Medulla oblongata (tissue), 1 donor: ENCODE data around the gene RMI2.
"Not testable (repeated sequence)": the region's sequence is repeated elsewhere in the genome, so short reads cannot be mapped to it uniquely, and the experiment has no call there.

Source experiments
- DNase-seq: peaks from one replicate; pipeline ENCODE4 v3.0.0-alpha.2; 2015; ENCODE audit errors: extremely low spot score

Gene RMI2

GRCh38 chr16:11345040-11345862 lies at the start of gene RMI2:
RMI2 (plus strand) TSS chr16:11345459; CDS start chr16:11345472, 13 bp downstream.
- peak; percentile 97 for DNase-seq

DNA sequence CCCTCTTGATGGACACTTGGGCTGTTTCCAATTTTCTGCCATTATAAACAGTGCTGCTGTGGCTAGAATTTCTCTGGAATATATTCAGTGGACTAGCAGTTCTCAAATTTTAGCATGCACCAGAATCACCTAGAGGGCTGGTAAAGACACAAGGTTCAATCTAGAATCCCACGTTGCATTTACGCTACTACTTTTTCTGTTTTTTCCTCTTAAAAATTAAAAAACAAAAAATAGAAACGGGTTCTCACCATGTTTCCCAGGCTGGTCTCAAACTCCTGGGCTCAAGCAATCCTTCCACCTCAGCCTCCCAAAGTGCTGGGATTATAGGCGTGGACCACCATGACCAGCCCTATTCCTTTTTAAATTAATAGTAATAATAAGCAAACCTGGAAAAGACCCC lies 49.6 kb upstream of the RMI2 start:
- no peak for DNase-seq

DNA sequence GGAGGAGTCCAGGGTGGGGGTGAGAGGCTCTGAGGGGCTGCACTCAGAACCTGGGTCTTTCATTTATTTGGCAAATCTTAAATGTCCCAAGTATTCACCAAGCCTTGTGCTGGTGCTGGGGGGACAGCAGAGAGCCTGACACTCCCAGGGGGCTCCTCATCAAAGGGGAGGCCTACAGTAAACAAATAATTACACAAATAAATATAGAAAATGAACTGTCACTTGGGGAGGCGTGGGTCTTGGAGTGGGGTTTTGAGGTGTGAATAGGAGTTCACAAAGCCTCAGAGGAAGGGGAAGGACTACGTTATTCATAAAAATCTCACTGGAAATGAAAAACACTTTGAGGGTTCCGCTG lies 48.9 kb upstream of the RMI2 start:
- no peak for DNase-seq

DNA sequence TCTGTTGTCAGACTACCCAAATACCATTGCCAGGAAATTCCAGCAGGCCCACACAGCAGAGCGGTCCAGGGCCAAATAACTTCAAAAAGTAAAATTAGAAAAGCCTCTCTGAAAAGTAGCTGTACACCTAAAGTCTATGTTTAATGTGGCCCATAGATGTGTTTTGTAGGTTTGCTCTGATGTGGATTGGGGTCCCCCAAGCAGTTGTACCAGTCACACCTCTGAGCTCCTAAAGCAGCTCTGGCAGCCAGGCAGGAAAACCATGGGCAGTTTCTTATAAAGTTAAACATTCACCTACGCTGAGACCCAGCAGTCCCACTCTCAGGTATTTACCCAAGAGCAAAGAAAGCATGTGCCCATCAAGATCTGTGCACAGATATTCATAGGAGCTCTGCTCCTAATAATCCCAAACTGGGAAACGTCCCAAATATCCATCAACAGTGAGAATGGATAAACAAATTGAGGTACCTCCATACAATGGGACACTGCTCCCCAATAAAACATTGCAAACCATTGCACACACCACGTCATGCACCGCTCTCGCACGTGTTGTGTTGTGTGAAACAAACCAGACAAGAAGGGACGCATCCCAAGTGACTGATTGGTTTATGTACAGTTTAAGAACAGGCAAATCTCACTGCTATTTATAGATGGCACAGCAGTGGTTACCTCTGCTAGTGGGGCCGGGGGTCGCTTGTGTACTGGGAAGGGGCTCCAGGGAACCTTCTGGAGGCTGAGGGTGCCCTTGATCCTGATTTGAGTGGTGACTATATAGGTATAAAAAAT lies 48.4 kb upstream of the RMI2 start:
- DNase-seq: no peak

DNA sequence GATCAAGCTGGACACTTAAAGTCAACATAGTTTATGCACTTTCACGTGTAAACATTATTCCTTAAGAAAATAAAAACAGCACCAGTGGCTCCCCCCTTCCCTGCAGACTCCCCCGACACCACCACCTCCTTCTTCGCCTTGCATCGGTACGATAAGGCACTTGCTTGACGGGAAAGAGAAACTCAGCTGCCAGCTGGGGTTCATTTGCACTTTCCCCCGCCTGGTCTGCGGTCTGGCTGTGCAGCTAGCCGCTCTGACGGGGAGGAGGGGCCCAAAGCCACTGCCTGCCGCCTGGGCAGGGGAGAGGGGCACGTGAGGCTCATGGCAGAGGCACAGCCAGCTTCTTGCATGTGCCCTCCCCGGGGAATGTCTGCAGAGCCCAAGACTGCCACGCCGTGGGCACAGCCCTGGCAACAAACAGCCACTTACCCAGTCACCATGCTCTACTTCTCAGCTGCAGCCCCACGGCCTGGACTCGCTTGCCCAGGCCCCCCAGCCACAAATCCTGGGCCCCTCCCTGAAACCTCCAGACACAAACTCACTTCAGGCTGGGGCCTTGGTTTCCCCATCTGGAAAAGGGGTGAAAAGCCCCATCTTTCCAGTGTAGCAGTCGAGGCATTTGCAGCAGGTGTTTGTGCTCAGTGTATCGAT lies 47.6 kb upstream of the RMI2 start:
- DNase-seq: peak; percentile 87

DNA sequence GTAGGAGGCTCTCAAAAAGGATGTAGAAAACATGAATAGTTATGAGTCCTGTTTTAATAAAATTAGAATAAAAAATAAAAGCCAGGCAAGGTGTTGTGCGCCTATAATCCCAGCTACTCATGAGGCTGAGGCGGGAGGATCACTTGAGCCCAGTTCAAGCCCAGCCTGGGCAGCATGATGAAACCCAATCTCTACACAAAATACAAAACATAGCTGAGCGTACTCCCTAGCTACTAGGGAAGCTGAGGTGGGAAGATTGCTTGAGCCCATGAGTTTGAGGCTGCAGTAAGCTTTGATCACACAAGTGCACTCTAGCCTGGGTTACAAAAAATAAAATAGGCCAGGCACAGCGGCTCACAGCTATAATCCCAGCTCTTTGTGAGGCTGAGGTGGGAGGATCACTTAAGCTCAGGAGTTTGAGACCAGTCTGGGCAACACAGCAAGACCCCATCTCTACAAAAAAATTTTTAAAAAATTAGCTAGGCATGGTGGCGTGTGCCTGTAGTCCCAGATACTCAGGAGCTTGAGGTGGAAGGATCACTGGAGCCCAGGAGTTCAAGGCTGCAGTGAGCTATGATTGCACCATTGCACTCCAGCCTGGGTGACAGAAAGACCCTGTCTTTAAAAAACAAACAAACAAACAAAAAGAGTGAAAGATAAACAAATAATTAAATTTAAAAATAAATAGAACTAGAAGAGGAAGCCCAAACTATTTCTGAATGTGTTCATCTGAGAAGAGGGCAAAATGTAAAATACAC lies 46.9 kb upstream of the RMI2 start:
- DNase-seq: no peak

DNA sequence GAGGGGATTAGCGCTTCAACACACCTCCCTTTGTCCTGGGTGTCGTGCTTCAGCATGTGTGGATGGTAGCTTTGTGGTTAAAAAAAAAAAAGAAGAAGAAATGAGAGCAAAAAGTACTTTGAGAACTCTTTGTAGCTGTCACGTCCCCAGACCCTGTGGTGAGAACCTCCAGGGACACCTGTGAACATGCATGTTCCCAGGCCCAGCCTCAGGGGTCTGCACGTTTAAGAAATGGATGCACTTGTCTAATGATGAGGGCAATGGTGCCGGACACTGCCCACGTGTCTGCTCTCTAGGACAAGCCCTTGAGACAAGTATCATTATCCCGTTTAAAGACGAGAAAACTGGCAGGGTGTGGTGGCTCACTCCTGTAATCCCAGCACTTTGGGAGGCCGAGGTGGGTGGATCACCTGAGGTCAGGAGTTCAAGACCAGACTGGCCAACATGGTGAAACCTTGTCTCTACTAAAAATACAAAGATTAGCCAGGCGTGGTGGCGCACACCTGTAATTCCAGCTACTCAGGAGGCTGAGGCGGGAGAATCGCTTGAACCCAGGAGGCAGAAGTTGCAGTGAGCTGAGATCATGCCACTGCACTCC lies 46.2 kb upstream of the RMI2 start:
- not testable (repeated sequence) for DNase-seq

DNA sequence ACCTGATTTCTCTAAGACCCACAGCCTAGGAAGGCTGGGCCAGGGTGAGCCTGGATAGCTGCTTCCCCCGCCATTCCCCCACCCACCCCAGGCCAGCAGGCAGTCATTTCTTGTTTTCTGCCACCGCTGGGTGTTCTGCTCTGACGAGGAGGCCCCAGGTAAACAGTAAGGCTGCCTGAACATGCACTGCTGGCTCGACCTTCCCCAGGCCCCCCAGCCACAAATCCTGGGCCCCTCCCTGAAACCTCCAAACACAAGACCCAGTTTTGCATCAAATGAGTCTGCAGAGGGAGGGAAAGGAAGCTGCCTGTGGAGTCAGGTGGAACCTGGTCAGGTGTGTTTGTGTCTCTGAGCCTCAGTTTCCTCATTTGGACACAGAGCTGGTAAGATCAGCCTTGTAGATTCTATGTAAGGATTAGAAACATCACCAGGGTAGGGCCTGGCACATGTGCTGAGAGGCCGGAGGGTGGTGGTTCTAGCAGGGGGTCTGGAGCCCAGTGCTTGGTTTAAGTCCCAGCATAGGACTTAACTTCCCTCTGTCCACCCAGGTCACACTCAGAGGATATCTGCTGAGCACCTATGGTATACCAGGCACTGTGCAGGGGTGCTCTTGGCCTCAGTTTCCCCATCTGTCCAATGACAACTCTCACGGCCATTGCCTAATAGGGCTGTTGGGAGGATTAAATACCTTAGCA lies 45.2 kb upstream of the RMI2 start:
- DNase-seq: no peak

DNA sequence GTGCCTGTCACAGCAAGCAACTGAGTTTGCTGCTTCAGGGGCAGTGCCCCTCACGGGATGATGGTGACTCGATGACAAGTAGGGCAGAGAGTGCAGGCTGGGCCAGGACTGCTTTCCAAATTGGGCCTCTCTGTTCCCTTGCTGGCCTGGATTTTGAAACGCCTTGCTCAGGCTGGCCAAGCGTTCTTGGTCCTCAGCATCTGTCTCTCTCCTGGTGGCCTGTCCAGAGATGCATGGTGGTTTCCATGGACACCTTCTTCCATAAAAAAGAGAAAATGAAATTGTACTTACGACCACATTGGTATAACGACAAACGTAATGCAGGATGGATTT lies 44.7 kb upstream of the RMI2 start:
- no peak for DNase-seq

DNA sequence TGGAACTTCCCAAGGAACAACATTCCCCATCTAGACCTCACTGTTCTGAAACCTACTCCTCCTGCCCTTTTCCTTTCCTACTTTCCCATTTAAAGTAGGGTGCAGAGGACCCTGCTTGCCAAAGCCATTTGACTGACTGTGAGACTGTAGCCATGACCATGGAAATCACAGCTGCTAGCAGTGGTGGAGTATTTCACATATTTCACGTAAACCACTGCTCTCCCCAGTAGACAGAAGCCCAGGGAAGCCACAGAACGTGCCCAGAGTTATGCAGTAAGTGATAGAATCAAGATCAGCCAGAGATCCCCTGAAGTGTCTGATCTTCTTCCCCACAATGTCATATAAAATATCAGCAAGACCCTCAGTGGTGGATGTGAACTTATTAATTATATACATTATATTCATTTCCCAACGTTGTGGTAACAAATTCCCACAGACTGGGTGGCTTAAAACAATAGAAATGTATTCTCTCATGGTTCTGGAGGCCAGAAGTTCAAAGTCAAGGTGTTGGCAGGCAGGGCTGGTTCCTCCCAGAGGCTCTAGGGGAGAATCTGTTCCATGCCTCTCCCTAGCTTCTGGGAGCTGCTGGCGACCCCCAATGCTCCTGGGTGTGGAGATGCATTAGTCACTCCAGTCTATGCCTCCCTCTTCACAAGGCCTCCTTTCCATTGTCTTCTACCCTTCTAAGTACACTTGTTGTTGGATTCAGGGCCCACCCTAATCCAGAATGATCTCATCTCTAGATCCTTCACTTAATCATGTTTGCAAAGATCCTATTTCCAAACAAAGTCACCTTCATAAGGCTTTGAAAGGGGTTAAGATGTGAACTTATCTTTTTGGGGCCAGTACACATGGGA lies 43.4 kb upstream of the RMI2 start:
- DNase-seq: no peak

GRCh38 chr16:11302977-11303376 lies 42.3 kb upstream of the RMI2 start:
- no peak for DNase-seq

DNA sequence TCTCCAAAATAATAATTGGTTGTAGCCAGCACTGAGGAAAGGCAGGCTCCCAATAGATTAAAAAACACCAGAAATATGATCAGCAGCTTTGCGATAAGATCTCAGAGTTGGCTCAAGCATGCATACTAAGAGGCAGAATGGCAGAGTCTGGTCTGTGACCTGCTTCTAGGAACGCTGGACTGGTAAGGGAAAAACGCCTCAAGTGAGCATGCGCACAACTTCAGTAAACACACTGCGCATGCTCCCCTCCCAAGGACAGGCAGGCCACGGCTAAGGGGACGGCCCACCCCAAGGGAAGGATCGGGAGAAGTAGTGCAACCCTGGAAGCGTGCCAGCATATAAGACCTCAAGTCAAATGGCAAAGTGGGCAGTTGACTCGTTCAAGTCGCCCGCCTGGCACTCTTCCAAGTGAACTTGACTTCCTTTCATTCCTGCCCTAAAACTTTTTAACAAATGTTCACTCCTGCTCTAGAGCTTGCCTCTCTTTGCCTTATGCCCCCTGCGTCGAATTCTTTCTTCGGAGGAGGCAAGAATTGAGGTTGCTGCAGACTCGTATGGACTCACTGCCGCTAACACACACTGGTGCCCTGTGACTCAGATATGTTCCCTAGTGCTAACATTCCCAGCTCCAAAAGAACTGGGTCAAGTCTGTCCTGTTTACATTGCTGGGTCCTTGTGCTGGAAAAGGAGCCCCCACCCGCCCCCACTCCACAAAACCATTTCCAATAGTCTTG lies 41.7 kb upstream of the RMI2 start:
- DNase-seq: no peak

DNA sequence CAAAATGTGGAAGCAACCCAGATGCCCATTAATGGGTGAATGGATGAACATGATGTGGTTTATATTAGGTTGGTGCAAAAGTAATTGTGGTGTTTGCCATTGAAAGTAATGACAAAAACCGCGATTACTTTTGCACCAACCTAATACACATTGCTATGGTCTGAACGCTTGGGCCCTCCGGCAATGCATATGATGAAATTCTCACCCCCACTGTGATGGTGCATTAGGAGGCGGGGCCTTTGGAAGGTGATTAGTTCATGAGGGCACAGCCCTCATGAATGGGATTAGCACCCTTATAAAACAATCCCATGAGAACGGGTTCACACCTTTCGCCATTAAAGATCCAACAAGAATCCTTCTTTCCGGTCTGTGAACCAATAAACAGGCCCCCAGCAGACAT lies 38.9 kb upstream of the RMI2 start:
- no peak for DNase-seq

DNA sequence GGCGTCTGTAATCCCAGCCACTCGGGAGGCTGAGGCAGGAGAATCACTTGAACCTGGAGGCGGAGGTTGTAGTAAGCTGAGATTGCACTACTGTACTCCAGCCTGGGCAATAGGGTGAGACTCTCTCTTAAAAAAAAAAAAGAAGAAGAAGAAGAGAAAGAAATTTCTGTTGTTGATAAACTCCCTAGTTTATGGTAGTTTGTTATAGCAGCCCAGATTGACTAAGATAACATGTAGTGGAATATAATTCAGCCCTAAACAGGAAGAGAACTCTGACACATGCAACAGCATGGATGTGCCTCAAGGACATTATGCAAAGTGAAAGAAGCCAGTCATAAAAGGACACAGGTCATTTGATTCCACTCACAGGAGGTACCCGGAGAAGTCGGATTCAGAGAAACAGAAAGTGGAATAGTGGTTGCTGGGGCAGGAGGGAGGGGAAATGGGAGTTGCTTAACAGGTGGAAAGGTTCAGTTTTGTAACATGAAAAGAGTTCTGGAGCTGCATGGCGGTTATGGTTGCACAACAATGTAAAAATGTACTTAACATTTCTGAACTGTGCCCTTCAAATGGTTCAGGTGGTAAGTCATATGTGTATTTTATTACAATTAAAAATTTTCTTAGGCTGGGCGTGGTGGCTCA lies 38.1 kb upstream of the RMI2 start:
- DNase-seq: no peak

DNA sequence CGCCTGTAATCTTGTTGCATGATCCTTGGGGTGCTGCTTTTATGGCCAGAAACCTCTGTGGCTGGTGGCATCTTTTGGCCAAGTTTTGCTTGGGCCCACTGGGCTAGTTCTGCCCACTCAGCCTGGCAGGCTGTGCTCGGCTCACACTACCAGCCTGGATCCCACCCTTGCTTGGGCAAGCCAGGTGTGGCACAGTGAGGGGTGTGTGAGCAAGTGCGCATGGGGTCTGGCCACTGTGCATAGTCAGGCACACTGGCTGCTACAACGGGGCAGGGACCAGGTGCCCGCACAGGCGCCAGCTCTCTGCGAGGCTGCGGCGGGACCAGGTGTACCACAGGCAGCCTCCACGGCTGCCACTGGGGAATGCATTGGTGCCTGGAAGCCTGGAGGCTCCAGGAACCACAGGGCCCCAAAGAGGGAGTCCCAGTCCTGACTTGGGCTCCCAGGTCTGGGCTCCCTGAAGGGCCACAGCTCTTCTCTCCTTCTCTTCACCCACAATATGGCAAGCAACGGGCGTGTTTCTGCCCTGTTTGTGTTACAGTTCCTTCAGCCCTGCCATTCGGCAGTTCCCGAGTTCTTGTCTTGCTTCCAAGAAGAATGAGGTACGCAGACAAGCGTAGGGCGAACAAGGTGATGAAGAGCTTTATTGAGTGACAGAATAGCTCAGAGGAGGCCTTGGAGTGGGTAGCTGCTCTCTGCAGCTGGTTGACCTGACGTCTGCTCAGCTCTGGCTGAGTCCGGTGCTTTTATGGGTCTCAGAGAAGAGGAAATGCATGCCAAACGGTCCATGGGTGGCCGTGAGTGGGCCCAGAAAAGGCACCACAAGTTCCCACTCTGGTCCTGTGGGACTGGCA lies 37.4 kb upstream of the RMI2 start:
- DNase-seq: no peak

DNA sequence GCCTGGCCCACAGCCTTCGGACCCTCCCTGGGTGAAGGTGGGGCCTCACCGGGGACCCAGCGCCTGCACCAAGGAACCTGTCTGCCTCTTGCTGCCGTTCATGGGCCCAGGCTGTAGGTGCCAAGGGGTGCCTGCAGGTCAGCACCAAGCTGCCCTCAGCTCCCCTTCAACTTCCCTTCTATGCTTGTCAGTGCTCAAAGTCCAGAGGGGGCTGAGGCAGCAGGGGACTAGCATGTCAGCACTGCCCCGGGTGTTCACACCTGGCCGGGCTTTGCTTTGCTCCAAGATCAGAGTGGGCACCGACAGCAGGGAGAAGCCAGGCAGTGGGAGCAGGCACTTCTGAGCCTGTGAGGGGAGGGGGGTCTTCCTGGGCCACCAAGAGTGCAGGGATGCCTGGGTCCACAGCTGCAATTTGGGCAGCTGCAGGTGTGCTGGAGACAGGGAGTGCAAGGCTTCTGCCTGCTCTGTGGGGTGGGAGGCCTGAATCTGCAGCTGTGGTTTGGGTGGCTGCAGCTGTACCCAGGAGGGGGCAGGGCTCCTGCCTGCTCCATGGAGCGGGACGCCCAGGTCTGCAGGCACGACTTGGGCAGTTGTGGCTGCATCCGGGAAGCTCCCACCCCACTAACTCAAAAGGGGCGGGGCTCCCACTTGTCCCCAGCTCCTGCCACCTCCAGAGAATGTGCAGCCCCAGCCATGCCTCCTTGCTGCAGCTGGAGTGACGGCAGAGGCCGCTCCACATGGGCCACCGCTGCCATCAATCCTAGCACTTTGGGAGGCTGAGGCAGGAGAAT lies 36.6 kb upstream of the RMI2 start:
- no peak for DNase-seq
